GM12878 (cell line): Measurements from ENCODE around the gene TCF4. TPM values are rescaled to one million over a fixed set of nuclear protein-coding genes. Genes with fewer than 3 reads are reported as not detected.

Source experiments
- ATAC-seq: fragments of 200-7000 bp; cut with Tn5 transposase; 3 replicates; pipeline ENCODE4 v1.9.1; 2020; ENCODE audit warnings: mild to moderate bottlenecking, moderate library complexity
- BruUV-seq: library from RNA; stranded (reverse); fragments of 400-500 nt; replicated peaks from 2 replicates; lab custom pipeline; 2021; lab: Mats Ljungman, UMichigan
- CTCF ChIA-PET: fragments of 300-600 bp; sonication (Branson Sonifier 250); formaldehyde crosslinking; extraction: SDS; loops from one replicate; lab custom pipeline; 2021; ENCODE audit warnings: inconsistent platforms; lab: Yijun Ruan, JAX
- POLR2A ChIA-PET: fragments of 350-600 bp; formaldehyde crosslinking; extraction: SDS; loops from one replicate; lab custom pipeline; 2021; ENCODE audit warnings: inconsistent platforms; lab: Charles Lee
- RAD21 ChIA-PET: fragments of 300-600 bp; sonication (Branson Sonifier 250); formaldehyde crosslinking; loops from one replicate; lab custom pipeline; 2023; ENCODE audit warnings: antibody characterized with exemption; ENCODE audit not compliant: unreplicated experiment; lab: Charles Lee
- SMC1A ChIA-PET: fragments of 300-600 bp; sonication (Branson Sonifier 250); formaldehyde crosslinking; loops from one replicate; lab custom pipeline; 2023; ENCODE audit not compliant: unreplicated experiment, uncharacterized antibody; lab: Charles Lee
- DNase-seq: peaks from one replicate; pipeline ENCODE4 v3.0.0-alpha.2; 2011; ENCODE audit warnings: low read depth, low spot score
- FAIRE-seq: peaks from 3 replicates; lab custom pipeline; 2011; peaks lifted over from hg19 to GRCh38; lab: Jason Lieb, UNC
- H2AFZ ChIP-seq: 2 replicates; pipeline ENCODE4 v1.6.0; 2011; ENCODE audit warnings: low read depth, low read length, control low read depth; ENCODE audit not compliant: control insufficient read depth
- H3K27ac ChIP-seq: 2 replicates; pipeline ENCODE4 v1.5.1; 2011; ENCODE audit warnings: control low read depth; ENCODE audit not compliant: control insufficient read depth, insufficient read depth
- H3K27me3 ChIP-seq, 2 experiments: replicated peaks in 1 of 2; 2 replicates each; pipeline versions ENCODE4 v1.6.0 to v1.6.1; 2011; ENCODE audit warnings: low read length in 1 of 2; ENCODE audit not compliant: control insufficient read depth in 2 of 2, insufficient read depth in 2 of 2
- H3K36me3 ChIP-seq, 2 experiments: 2 replicates each; pipeline ENCODE4 v1.5.1; 2011; ENCODE audit warnings: low read length in 1 of 2; ENCODE audit not compliant: control insufficient read depth in 2 of 2, insufficient read depth in 2 of 2
- H3K4me1 ChIP-seq: 2 replicates; pipeline ENCODE4 v1.6.1; 2011; ENCODE audit warnings: mild to moderate bottlenecking, low read length, moderate library complexity, mixed read lengths; ENCODE audit not compliant: control insufficient read depth, insufficient read depth
- H3K4me2 ChIP-seq: 2 replicates; pipeline ENCODE4 v1.6.0; 2011; ENCODE audit warnings: control low read depth; ENCODE audit not compliant: control insufficient read depth, insufficient read depth
- H3K4me3 ChIP-seq: fragments of 200-600 bp; sonication (generic); 2 replicates; pipeline ENCODE4 v1.5.1; 2016
- H3K79me2 ChIP-seq: 2 replicates; pipeline ENCODE4 v1.6.0; 2011; ENCODE audit warnings: low read length; ENCODE audit not compliant: control insufficient read depth, insufficient read depth
- H3K9ac ChIP-seq: 2 replicates; pipeline ENCODE4 v1.8.0; 2011; ENCODE audit warnings: low read length, control low read depth, mixed read lengths; ENCODE audit not compliant: control insufficient read depth, insufficient read depth
- H3K9me3 ChIP-seq: replicated peaks from 3 replicates; pipeline ENCODE4 v1.5.1; 2011; ENCODE audit warnings: mild to moderate bottlenecking, low read length; ENCODE audit not compliant: control insufficient read depth, insufficient read depth
- H4K20me1 ChIP-seq: 2 replicates; pipeline ENCODE4 v1.6.0; 2011; ENCODE audit not compliant: control insufficient read depth, insufficient read depth
- BHLHE40 ChIP-seq, 2 experiments: fragments of 450-650 bp in 1 of 2; IDR thresholded peaks; 2 replicates each; pipeline ENCODE4 v1.6.1; 2011 to 2017; ENCODE audit warnings: low read depth in 2 of 2, borderline replicate concordance in 1 of 2, improper control_type of control experiment in 1 of 2, low read length in 1 of 2, mild to moderate bottlenecking in 1 of 2
- whole genome bisulfite sequencing: methylation state at CpG from one replicate; pipeline ENCODE4 v1.1.6; 2016; ENCODE audit warnings: low lambda C conversion rate; ENCODE audit not compliant: insufficient replicate concordance, insufficient coverage; ENCODE audit errors: missing lambda C conversion rate; 5-methylcytosine and 5-hydroxymethylcytosine counted together
- in situ Hi-C: fragments of 300-500 bp; cut with MboI; formaldehyde crosslinking; loops from 9 replicates; pipeline ENCODE4 v1.14.3; 2018; ENCODE audit warnings: mixed read lengths
- intact Hi-C: fragments of 100-400 bp; cut with micrococcal nuclease; formaldehyde crosslinking; loops from one replicate; pipeline ENCODE4 v1.14.2; 2022; ENCODE audit not compliant: unreplicated experiment
- polyA plus RNA-seq, 11 experiments: library from polyadenylated mRNA; depleted of rRNA in 4 of 11; unstranded in 6 of 11; stranded (reverse) in 5 of 11; fragments of >200 nt; fragmentation: Nextera tagmentation in 4 of 11; fragmentation: Illumina TruSeq in 1 of 11; extraction: Ambion mirVana in 4 of 11; extraction: Trizol in 1 of 11; gene quantifications; 1 replicate in 1 of 11; 2 replicates in 10 of 11; pipeline versions ENCODE4 v1.2.1 to v1.2.3, GENCODE V29; 2011 to 2016; ENCODE audit warnings: inconsistent platforms in 2 of 11, missing spikeins in 2 of 11, low read depth in 1 of 11
- total RNA-seq, 4 experiments: library from RNA; depleted of rRNA in 3 of 4; stranded (reverse); fragments of >200 nt in 3 of 4; fragmentation: Illumina TruSeq in 1 of 4; extraction: Trizol in 1 of 4; gene quantifications; 2 replicates each; pipeline versions ENCODE4 v1.2.1 to v1.2.3, GENCODE V29; 2013 to 2021
- TF ChIP-seq, protein P1 (sequence below): fragments of 450-650 bp; IDR thresholded peaks from 2 replicates; pipeline ENCODE4 v1.6.1; 2017; ENCODE audit warnings: mild to moderate bottlenecking, moderate library complexity

TCF4 gene
- total and polyA plus RNA-seq, 10 of the 15 experiments (the other 5 are each of a cell fraction or from before 2014, with no cell fraction given): 15.2 to 94.0 (median 31.5) TPM

DNA sequence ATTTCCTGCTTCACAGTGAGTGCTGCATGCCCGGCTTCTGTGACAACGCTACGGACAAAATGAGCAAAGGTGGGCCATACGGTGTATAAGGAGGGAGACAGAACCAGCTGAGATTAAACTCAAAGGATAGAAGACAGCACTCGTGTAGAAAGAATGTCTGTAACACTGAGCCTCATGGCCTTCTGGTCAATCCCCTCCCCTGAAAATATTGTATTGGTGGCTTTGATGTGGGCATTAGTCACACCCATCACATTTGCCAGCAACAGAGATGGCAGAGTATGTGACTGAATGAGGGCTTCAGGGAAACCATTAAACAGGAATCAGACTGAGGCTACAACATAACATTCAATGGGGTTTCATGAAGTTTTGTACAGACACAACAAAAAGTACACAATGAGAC, 341.0 kb downstream of the TCF4 start:
- Histone ChIP-seq H3K4me1 (peaks cover 42% of the 10 kb centered on the region), H3K27me3 (no peaks in the 10 kb centered on the region), H3K79me2 (peaks cover 3% of the 10 kb centered on the region), H3K9ac (no peak overlapping the region), H3K27ac (no peak overlapping the region), H4K20me1 (no peaks in the 10 kb centered on the region), H3K4me3 (no peak overlapping the region), H3K36me3 (peaks cover 1 to 29% of the 10 kb centered on the region in 2 experiments), H2AFZ (no peak overlapping the region), H3K4me2 (no peak overlapping the region), H3K9me3 (no peaks in the 10 kb centered on the region; the same call in 2 of the 3 replicates)
- ChIA-PET POLR2A (interaction anchor here (0.9 to 3.0 kb wide), 2 partner anchors 21 to 24 kb away, joined by 3 to 15 read pairs; no protein-coding TSS in a partner anchor), CTCF (interaction anchor here (0.9 to 3.8 kb wide), 3 partner anchors 11 to 22 kb away, joined by 4 to 28 read pairs (median 6); no protein-coding TSS in a partner anchor), SMC1A (interaction anchor here (0.7 to 4.8 kb wide), 7 partner anchors 9 to 78 kb away, joined by 3 to 60 read pairs (median 5); no protein-coding TSS in a partner anchor), RAD21 (interaction anchor here (0.6 to 3.5 kb wide), 5 partner anchors 17 to 1065 kb away, joined by 3 to 33 read pairs (median 4); no protein-coding TSS in a partner anchor)
- FAIRE-seq (no peak), DNase-seq (no peak), ATAC-seq (no peak)
- 24% methylated on average over 5 of the region's 5 CpGs for WGBS
- TF ChIP-seq BHLHE40 (IDR thresholded peaks at IDR 0.05; ENCODE audit: borderline replicate concordance in 1 of 2, low read depth in 2 of 2, low read length in 1 of 2): no peak
- TF ChIP-seq, protein P1, sequence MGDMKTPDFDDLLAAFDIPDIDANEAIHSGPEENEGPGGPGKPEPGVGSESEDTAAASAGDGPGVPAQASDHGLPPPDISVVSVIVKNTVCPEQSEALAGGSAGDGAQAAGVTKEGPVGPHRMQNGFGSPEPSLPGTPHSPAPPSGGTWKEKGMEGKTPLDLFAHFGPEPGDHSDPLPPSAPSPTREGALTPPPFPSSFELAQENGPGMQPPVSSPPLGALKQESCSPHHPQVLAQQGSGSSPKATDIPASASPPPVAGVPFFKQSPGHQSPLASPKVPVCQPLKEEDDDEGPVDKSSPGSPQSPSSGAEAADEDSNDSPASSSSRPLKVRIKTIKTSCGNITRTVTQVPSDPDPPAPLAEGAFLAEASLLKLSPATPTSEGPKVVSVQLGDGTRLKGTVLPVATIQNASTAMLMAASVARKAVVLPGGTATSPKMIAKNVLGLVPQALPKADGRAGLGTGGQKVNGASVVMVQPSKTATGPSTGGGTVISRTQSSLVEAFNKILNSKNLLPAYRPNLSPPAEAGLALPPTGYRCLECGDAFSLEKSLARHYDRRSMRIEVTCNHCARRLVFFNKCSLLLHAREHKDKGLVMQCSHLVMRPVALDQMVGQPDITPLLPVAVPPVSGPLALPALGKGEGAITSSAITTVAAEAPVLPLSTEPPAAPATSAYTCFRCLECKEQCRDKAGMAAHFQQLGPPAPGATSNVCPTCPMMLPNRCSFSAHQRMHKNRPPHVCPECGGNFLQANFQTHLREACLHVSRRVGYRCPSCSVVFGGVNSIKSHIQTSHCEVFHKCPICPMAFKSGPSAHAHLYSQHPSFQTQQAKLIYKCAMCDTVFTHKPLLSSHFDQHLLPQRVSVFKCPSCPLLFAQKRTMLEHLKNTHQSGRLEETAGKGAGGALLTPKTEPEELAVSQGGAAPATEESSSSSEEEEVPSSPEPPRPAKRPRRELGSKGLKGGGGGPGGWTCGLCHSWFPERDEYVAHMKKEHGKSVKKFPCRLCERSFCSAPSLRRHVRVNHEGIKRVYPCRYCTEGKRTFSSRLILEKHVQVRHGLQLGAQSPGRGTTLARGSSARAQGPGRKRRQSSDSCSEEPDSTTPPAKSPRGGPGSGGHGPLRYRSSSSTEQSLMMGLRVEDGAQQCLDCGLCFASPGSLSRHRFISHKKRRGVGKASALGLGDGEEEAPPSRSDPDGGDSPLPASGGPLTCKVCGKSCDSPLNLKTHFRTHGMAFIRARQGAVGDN: 0 out of 2 replicates have a peak, but pooled peaks have one; percentile 19
- in situ Hi-C loops (loop anchor here (5.0 kb wide), 1 partner anchor 75 kb away; no protein-coding TSS in a partner anchor), intact Hi-C loops (no loop called here)
- no TSS peak for BruUV-seq
